K562 treated with DMSO at 1 percent for 12 hours (cell line): Measurements from ENCODE around the gene PPP2CA. TPM values are rescaled to one million over a fixed set of nuclear protein-coding genes. Genes with fewer than 3 reads are reported as not detected.

Experiments
- total RNA-seq: library from RNA; unstranded; fragments of 300-600 nt; gene quantifications from 2 replicates; pipeline ENCODE4 v1.2.3, GENCODE V29; 2022; ENCODE audit not compliant: insufficient read depth

PPP2CA gene
- 73.5 and 111 TPM in 2 replicates for total RNA-seq

GRCh38 chr5:134225780-134226440 lies at the start of gene PPP2CA:
PPP2CA (minus strand) TSS chr5:134226073; CDS start chr5:134225861, 212 bp downstream.

GRCh38 chr5:134176511-134177368 lies 49.1 kb downstream of the PPP2CA start, which contains the start of gene SKP1:
SKP1 (minus strand) TSS chr5:134176950; CDS start chr5:134174022, 2,928 bp downstream.

Other genes starting within 250 kb of the PPP2CA start
- gene VDAC1, start 221.1 kb downstream of the PPP2CA start, total RNA-seq = 82.2 and 126 TPM in 2 replicates
- gene TCF7, start 111.4 kb downstream of the PPP2CA start, total RNA-seq = 1.9 and 6.5 TPM in 2 replicates
- 464 and 590 TPM in 2 replicates for gene SKP1, start 49.1 kb downstream of the PPP2CA start, total RNA-seq
- not detected in 2 replicates for gene CDKL3, start 141.1 kb upstream of the PPP2CA start, total RNA-seq
- gene UBE2B, start 145.5 kb upstream of the PPP2CA start, total RNA-seq = 52.4 and 66.7 TPM in 2 replicates
- gene CDKN2AIPNL, start 185.8 kb upstream of the PPP2CA start, total RNA-seq = 49.0 and 51.9 TPM in 2 replicates